ENCODE data around the gene TOMM34.

GRCh38 chr20:44954211-44954610, 6.0 kb downstream of the TOMM34 start:
- TF ChIP-seq CTCF (IDR thresholded peaks at IDR 0.05) = no peak
- no peak for TF ChIP-seq POLR2A (IDR thresholded peaks at IDR 0.05)

All from heart left ventricle (tissue), 13 donors.